PC-3 (cell line): ENCODE measurements around the gene LMBR1L. TPM values are rescaled to one million over a fixed set of nuclear protein-coding genes. Genes with fewer than 3 reads are reported as not detected.

Experiments
- ATAC-seq: fragments of 200-7000 bp; cut with Tn5 transposase; 2 replicates; pipeline ENCODE4 v1.9.1; 2020; ENCODE audit warnings: mild to moderate bottlenecking, moderate library complexity
- BruUV-seq: library from RNA; stranded (reverse); fragments of 400-500 nt; replicated peaks from 2 replicates; lab custom pipeline; 2021; lab: Mats Ljungman, UMichigan
- CTCF ChIA-PET: fragments of 300-600 bp; sonication (Branson Sonifier 250); formaldehyde crosslinking; loops from one replicate; lab custom pipeline; 2022; ENCODE audit warnings: antibody characterized with exemption; lab: Charles Lee
- POLR2A ChIA-PET: fragments of 300-600 bp; sonication (Branson Sonifier 250); formaldehyde crosslinking; loops from one replicate; lab custom pipeline; 2022; ENCODE audit warnings: antibody characterized with exemption; ENCODE audit not compliant: unreplicated experiment; lab: Charles Lee
- DNase-seq: peaks from one replicate; pipeline ENCODE4 v3.0.0-alpha.2; 2015
- H2AFZ ChIP-seq: fragments of 300-600 bp; sonication (generic); 2 replicates; pipeline ENCODE4 v1.6.0; 2016; ENCODE audit warnings: antibody characterized with exemption, low read length
- H3F3A ChIP-seq: fragments of 300-600 bp; sonication (generic); one replicate; pipeline ENCODE4 v1.6.0; 2017; ENCODE audit warnings: antibody characterized with exemption, low read length, control low read depth, mild to moderate bottlenecking; ENCODE audit not compliant: unreplicated experiment
- H3K27ac ChIP-seq: fragments of 300-600 bp; sonication (generic); 2 replicates; pipeline ENCODE4 v1.5.1; 2016; ENCODE audit warnings: mild to moderate bottlenecking, low read length
- H3K27me3 ChIP-seq: fragments of 300-600 bp; sonication (generic); 2 replicates; pipeline ENCODE4 v1.6.1; 2016; ENCODE audit warnings: low read length, mixed read lengths
- H3K36me3 ChIP-seq: fragments of 300-600 bp; sonication (generic); 2 replicates; pipeline ENCODE4 v1.6.1; 2016; ENCODE audit warnings: low read depth, mixed run types, low read length, mixed read lengths
- H3K4me1 ChIP-seq: fragments of 300-600 bp; sonication (generic); 2 replicates; pipeline ENCODE4 v1.5.1; 2016; ENCODE audit warnings: low read length; ENCODE audit not compliant: insufficient read depth
- H3K4me2 ChIP-seq: fragments of 300-600 bp; sonication (generic); 2 replicates; pipeline ENCODE4 v1.6.0; 2016; ENCODE audit warnings: low read length
- H3K4me3 ChIP-seq: fragments of 300-600 bp; sonication (generic); 2 replicates; pipeline ENCODE4 v1.5.1; 2016; ENCODE audit warnings: mild to moderate bottlenecking, low read length, mixed read lengths
- H3K79me2 ChIP-seq: fragments of 300-600 bp; sonication (generic); 2 replicates; pipeline ENCODE4 v1.6.1; 2017; ENCODE audit warnings: low read length, mixed read lengths
- H3K9ac ChIP-seq: fragments of 300-600 bp; sonication (generic); 2 replicates; pipeline ENCODE4 v1.6.0; 2016; ENCODE audit warnings: mild to moderate bottlenecking, low read length
- H3K9me2 ChIP-seq: fragments of 300-600 bp; sonication (generic); replicated peaks from 2 replicates; pipeline ENCODE4 v1.6.1; 2016; ENCODE audit warnings: mixed run types, low read length, mixed read lengths
- H3K9me3 ChIP-seq: fragments of 300-600 bp; sonication (generic); 2 replicates; pipeline ENCODE4 v1.6.1; 2016; ENCODE audit warnings: low read length, mixed read lengths
- H4K20me1 ChIP-seq: fragments of 300-600 bp; sonication (generic); 2 replicates; pipeline ENCODE4 v1.6.1; 2016; ENCODE audit warnings: low read length, mixed read lengths
- CTCF ChIP-seq: fragments of 300-600 bp; sonication (generic); conservative IDR thresholded peaks from 2 replicates; pipeline ENCODE4 v1.5.1; 2017; ENCODE audit warnings: antibody characterized with exemption, low read depth, mild to moderate bottlenecking, low read length
- EZH2 ChIP-seq: fragments of 300-600 bp; sonication (generic); IDR thresholded peaks from one replicate; pipeline ENCODE4 v1.6.1; 2017; ENCODE audit warnings: antibody characterized with exemption, mild to moderate bottlenecking, low read length; ENCODE audit not compliant: unreplicated experiment
- EZH2phosphoT487 ChIP-seq: fragments of 300-600 bp; sonication (generic); IDR thresholded peaks from 2 replicates; pipeline ENCODE4 v1.6.1; 2018; ENCODE audit warnings: mild to moderate bottlenecking, antibody characterized with exemption, low read length, borderline replicate concordance
- intact Hi-C: fragments of 100-400 bp; cut with micrococcal nuclease; formaldehyde crosslinking; loops from 2 replicates; pipeline ENCODE4 v1.9.0; 2023
- total RNA-seq: library from RNA; depleted of rRNA; stranded (reverse); fragments of >200 nt; gene quantifications from 2 replicates; pipeline ENCODE4 v1.2.3, GENCODE V29; 2014

The LMBR1L gene
- total RNA-seq, 1 experiment from 2014 or later, result 17.1 TPM

GRCh38 chr12:49061157-49061650 is 49.4 kb downstream of the LMBR1L start:
- peaks cover 58% of the 10 kb centered on the region for H3K79me2 ChIP-seq
- H3F3A ChIP-seq, result no peaks in the 10 kb centered on the region
- peak overlapping the region; percentile 93 for H3K4me2 ChIP-seq
- DNase-seq (no peak), ATAC-seq (no peak)
- peak overlapping the region; percentile 89 for H3K27ac ChIP-seq
- BruUV-seq, result TSS peak; percentile 73
- TF ChIP-seq EZH2phosphoT487 (no peak), EZH2 (no peak), CTCF (no peak)
- no peaks in the 10 kb centered on the region for H3K36me3 ChIP-seq
- H4K20me1 ChIP-seq, result peaks cover 34% of the 10 kb centered on the region
- H3K27me3 ChIP-seq, result no peaks in the 10 kb centered on the region
- H2AFZ ChIP-seq, result peak overlapping the region; percentile 93
- POLR2A ChIA-PET, result no interaction called here
- intact Hi-C loops, result no loop called here
- peak overlapping the region; percentile 99 for H3K9ac ChIP-seq
- H3K9me2 ChIP-seq, result no peaks in the 10 kb centered on the region
- peak overlapping the region; percentile 87 for H3K4me3 ChIP-seq
- CTCF ChIA-PET, result no interaction called here
- H3K9me3 ChIP-seq, result no peaks in the 10 kb centered on the region
- H3K4me1 ChIP-seq, result peaks cover 18% of the 10 kb centered on the region

GRCh38 chr12:49060237-49061156 is 50.1 kb downstream of the LMBR1L start, which contains the start of gene KMT2D:
KMT2D (minus strand) TSS chr12:49060794; CDS start chr12:49055324, 5,470 bp downstream.
- ChIA-PET CTCF (no interaction called here), POLR2A (no interaction called here)
- Histone ChIP-seq H3K4me1 (peaks cover 23% of the 10 kb centered on the region), H3K4me2 (peak within 1 kb of the TSS; percentile 93), H3K27me3 (no peaks in the 10 kb centered on the region), H3K9me2 (no peaks in the 10 kb centered on the region), H3K4me3 (peak within 1 kb of the TSS; percentile 87), H3F3A (no peaks in the 10 kb centered on the region), H3K79me2 (peaks cover 66% of the 10 kb centered on the region), H3K9me3 (no peaks in the 10 kb centered on the region), H3K27ac (peak within 1 kb of the TSS; percentile 89), H2AFZ (peak within 1 kb of the TSS; percentile 93), H3K36me3 (no peaks in the 10 kb centered on the region; the same call in 1 of the 2 replicates), H4K20me1 (peaks cover 41% of the 10 kb centered on the region), H3K9ac (peak within 1 kb of the TSS; percentile 99)
- DNase-seq (peak; percentile 87), ATAC-seq (peak; percentile 59)
- BruUV-seq, result no TSS peak
- TF ChIP-seq EZH2, result no peak
- no peak; the same call in 1 of the 2 replicates for TF ChIP-seq CTCF
- TF ChIP-seq EZH2phosphoT487, result no peak
- intact Hi-C loops, result no loop called here
